C4-2B (cell line): ENCODE results near the gene TAF12.

Source experiments
- CTCF ChIP-seq: fragments of 450-650 bp; conservative IDR thresholded peaks from 2 replicates; pipeline ENCODE4 v1.5.1; 2017; ENCODE audit warnings: mild to moderate bottlenecking
- ZFX ChIP-seq: fragments of 450-650 bp; IDR thresholded peaks from 2 replicates; pipeline ENCODE4 v1.6.1; 2017

DNA sequence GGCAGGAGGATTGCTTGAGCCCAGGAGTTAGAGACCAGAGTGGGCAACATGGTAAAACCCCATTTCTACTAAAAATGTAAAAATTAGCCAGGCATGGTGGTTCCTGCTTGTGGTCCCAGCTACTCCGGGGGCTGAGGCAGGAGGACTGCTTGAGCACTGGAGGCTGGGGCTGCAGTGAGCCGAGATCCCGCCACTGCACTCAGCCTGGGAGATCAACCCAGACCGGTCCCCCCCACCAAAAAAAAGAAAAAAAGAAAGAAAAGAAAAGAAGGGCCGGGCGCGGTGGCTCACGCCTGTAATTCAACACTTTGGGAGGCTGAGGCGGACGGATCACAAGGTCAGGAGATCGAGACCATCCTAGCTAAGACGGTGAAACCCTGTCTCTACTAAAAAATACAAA lies 23.9 kb upstream of the TAF12 start:
- TF ChIP-seq CTCF, result no peak
- TF ChIP-seq ZFX, result no peak
